ENCODE data around the gene PALLD.

PALLD gene

DNA sequence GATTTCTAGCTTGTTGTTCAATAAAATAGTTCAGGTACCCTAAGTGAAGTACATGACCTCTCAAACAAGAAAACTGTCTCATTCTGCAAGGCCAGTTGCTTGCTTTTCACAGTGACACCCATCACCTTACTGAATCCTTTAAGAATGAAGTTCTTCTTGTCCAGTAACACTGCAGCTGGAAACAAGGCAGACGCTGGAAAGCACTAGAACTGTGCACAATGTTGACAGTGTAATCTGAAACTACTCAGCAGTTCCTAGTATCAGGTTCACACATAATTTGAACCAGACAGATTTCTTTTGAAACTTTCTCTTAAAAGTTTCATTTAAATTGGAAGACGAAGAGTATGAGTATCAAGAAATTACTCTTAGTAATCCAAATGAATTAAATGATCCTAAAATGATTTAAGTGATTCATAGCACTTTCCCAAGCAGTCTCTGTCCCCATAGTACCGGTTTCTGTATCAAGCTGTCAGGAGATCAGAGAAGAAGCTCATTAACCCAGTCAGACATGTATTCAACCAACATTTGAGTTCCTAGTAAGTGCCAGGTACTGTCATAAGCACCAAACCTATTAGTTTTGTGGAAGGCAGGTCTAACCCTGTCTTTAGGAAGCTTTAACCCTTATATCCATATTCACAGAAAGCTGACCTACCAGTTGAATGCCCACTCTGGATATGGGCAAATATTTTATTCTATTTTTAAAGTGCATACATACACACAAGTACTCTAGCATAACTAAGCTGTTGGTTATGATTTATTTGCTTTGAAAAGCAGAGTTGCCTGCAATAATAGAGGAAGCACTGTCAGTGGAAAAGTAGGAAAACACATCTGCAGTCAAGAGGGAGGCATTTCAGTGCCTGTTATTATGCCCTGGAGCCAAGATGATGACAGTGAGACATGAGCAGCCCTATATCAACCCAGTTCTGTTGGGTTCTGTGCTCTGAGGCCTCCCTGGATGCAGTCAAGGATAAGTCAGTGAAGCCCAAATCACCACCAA is 63.6 kb downstream of the PALLD start:
- no peak for DNase-seq (ENCODE audit: low spot score)

DNA sequence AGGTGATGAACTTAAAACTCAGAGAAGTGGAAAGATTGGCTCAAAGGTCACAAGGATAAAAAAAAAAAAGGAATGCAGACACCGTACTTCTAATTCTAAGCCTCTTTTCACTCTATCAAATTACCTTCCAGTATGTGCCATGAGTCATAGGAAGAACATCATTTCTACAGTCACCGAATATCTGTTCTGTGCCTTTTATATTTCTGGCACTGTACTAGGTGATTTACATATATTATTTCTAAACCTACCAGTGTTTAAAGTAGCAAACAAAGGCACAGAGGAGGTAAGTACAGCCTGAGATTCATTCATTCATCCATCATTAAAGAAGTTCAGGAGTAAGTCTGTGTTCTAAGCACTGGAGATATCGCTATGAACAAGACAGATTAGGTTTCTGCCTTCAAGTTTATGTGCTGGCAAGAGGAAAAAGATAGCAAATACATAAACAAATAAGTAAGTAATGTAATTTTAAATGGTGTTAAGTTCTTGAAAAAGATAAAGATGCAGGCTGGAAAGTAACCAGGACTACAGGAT is 65.3 kb downstream of the PALLD start:
- no peak for DNase-seq (ENCODE audit: low spot score)

DNA sequence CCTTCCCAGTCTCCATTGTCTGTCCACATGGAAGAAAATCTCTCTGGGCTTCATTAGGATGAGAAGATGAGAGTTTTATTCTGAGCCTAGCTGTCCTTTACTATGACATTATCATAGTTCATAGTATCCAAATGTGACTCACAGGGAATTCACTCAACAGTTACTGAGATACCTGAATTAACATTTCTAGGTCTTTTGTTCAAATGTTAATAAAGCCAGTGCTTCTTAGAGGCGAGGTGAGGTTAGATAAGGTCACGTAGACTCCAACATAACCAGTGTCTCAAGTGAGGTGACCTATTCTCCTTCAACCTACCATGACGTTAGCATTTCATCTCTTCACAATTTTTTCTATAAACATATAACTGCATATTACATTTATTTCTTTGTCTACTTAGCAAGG is 67.2 kb downstream of the PALLD start:
- no peak for DNase-seq (ENCODE audit: low spot score)

DNA sequence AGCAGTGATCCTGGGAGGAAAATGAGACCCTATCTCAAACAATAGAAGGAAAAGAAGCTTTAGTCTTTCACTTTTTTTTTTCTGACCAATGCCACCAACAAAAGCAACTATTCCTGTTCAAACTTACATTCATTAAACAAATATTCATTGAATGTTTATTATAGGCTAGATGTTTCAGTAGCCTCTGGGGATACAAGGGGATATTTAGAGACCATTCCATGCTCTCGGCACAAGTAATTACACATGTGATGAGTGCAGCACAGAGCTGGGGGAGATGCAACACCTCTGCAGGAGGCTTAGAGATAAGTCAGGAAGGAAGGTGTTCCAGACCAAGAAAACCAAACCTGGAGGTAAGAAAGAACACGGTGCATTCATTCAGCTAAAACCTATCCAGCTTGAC is 68.3 kb downstream of the PALLD start:
- no peak for DNase-seq (ENCODE audit: low spot score)

DNA sequence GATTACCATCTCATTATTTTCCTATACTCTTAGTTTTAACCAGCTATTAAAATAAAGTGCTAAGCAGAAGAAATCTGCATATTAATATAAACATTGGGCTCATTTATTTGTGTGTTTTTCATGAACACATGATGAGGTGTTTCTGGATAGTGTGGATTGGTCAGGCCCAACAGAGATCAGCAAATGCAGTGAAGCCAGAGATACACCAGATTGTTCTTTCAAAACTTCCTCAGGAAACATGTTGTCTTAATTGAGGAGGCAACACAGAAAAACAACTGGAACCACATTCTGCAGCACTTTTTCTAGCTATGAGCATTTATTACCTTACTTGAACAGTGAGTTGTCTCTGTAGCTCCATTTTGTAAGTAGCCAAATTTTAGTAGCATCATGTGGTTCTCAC is 69.9 kb downstream of the PALLD start:
- no peak for DNase-seq (ENCODE audit: low spot score)

DNA sequence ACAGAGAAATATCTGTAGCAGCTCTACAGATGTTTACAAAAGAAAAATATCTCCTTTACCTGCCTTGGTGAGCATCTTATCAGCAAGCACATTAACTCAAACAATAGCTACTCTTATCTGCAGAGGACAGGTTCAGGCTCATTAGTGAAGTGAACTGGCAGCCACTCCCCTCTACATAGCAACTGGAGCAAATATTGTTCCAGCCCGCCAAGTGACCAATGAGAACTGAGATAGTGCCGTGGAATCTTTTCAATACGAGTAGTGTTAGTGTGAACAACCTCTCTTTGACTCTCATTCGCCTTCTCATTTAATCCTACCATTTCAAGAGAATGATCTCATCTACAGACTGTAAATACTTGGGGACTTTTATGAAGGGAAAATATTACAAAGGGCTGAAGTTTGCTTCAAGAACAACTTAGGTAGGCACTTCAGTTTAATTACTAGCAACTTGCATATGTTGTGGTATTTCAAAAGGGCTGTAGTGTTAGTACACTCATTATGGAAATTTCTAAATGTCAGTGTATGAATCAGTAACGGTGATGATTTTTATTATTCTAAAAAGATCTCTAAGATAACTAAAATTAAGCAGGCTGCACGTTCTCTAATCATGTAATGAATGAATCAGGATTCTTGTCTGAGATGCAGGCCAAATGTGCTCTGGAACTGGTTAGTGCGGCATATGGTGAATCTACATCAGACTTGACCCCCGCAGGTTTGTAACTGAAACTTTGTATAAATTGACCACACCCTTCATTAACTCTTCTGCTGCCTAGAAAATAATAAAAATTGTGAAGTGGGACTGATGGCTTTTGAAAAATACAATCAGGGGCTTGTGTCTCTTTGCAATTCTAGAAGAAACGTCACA is 72.4 kb downstream of the PALLD start:
- DNase-seq (ENCODE audit: low spot score) = no peak

DNA sequence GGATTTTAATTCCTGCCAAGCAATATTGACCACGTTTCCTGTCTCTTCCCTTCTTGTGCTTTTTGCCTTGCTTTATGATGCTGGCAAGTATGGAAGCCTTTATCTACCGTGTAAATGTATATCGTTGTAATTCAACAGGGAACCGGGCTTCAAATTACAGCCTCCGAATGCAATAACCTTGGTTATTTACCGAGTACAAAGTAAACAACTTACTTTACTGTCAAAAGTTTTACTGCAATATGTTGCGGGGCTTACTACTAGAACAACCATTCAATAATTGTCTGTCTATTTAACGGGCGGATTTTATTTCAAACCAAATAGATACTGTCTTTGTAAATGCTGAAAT is 73.1 kb downstream of the PALLD start:
- DNase-seq (ENCODE audit: low spot score) = no peak

DNA sequence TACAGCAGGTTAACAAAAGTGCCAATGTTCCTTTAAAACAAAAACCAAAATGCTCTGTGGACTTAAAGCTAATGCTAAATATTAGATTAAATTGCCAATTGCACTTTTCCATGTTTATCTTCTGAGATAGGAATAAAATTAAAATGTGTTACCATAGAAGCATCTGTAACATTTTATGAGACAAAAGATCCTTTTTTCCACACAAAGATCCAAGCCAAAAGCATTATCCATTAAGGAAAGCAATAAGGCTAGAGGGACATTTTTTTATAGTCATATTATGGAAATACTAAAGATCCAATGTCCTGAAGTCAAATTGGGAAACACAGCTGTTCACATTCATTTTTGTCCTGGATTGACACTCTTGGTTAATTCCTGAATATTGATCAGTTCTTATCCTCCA is 73.6 kb downstream of the PALLD start:
- no peak for DNase-seq (ENCODE audit: low spot score)

DNA sequence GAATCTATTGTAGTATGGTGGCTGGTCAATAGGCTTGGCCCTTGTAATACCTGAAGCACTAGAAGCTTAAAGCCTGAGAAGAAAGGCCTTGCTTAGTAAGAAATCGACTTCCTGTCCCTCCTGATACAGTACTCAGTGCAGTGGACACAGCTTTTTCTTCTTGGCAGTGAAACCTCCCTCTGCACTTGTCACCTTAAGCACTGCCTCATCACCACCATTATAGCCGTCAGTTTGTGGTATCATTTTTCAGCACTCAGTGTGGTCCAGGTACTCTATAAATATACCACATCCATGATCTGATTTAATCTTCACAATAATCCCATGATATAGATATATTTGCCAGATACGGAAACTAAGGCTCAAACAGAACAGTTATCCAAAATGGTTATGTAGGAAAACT is 75.2 kb downstream of the PALLD start:
- no peak for DNase-seq (ENCODE audit: low spot score)

DNA sequence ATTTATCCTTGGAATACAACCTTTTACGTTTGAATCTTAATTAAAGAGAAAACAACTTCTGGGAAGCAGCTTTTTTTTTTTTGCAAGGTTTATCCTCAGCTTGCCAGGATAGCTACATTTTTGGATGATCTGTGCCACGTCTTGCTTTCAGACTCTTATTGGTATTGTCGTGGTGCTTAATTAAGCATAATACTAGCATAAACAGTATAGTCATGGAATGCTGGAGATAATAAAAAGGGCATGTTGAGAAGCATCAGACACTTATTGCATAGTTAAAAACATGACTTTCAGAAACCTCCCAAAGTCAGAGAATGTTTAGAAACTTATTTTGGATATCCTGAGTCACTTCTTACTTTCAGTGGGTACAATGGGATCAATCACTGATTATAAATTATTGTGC is 77.0 kb downstream of the PALLD start:
- no peak for DNase-seq (ENCODE audit: low spot score)

DNA sequence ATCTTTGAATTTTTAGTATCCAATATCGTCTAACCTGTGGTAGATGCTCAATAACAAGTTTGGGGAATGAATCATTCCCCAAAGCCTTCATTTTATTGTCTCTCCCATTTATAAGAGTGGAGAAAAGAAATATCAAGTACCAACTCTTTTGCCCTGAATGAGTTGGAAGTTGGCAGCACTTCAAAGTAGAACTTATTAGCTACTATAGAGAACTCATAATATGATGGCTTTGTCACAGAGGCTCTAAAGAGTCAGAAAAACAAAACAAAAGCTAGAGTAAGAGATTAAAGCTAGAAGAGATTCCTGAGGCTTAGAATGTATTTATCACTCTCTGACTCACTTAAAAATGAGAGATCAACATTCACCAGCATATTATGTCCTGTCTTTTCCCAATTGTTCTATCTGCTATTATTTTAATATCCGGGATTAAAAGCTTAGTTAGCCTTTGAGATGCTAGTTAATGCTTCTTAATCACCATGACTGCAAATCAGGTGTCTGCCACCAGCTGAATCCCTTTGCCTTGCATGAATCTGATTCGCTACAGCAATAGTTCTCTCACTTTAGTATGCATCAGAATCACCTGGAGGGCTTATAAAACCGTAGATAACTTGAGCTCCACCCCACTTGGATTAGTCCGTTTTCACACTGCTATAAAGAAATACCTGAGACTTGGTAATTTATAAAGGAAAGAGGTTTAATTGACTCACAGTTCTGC is 77.9 kb downstream of the PALLD start:
- DNase-seq (ENCODE audit: low spot score) = no peak

DNA sequence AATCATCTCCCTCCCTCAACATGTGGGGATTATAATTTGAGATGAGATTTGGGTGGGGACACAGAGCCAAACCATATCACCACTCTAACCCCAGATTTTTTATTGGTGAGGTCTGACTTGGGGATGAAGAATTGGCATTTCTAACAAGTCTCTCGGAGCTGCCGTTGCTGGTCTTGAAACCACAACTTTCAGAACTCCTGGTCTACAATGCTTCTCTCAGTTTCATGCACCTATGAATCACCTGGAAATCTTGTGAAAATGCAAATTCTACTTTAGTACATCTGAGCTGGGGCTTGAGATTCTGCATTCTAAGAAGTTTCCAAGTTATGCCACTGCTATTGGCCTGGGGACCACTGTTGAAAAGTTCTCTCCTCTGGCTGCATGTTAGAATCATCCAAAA is 78.6 kb downstream of the PALLD start:
- DNase-seq (ENCODE audit: low spot score) = no peak

DNA sequence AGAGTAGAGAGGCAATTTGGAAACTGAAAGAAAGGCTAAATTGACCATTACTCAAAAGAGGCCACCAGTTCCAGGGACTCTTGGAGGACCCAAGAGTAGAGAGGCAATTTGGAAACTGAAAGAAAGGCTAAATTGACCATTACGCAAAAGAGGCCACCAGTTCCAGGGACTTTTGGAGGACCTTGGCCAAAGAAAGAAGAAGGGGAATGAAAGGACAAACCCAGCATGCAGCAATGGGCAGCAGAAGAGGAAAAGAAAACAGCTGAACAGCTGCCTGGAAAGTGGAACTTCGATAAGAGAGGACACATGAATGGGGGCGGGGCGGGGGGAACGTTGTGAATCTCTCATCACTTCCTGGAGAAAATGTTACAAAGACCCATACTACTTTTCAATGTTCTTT is 80.8 kb downstream of the PALLD start:
- DNase-seq (ENCODE audit: low spot score) = no peak

DNA sequence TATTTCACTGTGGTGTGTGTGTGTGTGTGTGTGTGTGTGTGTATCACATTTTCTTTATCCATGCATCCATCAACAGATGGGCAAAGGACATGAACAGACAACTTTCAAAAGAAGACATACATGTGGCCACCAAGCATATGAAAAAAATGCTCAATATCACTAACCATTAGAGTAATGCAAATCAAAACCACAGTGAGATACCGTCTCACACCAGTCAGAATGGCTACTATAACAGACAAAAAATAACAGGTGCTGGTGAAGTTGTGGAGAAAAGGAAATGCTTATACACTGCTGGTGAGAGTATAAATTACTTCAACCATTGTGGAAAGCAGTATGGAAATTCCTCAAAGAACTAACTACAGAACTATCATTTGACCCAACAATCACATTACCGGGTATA is 83.4 kb downstream of the PALLD start:
- no peak for DNase-seq (ENCODE audit: low spot score)

DNA sequence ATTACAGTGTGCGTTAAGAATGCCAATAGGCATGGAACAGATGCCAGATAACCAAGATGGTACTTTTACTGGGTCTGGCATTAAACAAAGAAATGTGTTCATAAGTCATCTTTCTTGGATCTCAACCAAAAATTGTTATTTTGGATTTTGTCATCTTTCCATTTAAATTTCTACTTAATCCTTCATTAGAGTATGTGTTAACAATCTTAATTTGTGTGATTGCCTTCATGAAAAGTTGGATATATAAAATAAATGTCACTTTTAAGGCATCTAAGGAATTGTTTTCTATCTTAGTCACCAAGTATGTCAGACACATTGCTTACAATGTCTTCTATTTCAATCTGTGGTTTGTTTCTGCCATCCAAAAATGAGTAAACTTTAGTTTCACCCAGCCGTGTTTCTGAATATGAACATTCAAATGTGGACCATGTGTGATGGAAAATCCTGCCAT is 87.5 kb downstream of the PALLD start:
- DNase-seq (ENCODE audit: low spot score) = no peak

DNA sequence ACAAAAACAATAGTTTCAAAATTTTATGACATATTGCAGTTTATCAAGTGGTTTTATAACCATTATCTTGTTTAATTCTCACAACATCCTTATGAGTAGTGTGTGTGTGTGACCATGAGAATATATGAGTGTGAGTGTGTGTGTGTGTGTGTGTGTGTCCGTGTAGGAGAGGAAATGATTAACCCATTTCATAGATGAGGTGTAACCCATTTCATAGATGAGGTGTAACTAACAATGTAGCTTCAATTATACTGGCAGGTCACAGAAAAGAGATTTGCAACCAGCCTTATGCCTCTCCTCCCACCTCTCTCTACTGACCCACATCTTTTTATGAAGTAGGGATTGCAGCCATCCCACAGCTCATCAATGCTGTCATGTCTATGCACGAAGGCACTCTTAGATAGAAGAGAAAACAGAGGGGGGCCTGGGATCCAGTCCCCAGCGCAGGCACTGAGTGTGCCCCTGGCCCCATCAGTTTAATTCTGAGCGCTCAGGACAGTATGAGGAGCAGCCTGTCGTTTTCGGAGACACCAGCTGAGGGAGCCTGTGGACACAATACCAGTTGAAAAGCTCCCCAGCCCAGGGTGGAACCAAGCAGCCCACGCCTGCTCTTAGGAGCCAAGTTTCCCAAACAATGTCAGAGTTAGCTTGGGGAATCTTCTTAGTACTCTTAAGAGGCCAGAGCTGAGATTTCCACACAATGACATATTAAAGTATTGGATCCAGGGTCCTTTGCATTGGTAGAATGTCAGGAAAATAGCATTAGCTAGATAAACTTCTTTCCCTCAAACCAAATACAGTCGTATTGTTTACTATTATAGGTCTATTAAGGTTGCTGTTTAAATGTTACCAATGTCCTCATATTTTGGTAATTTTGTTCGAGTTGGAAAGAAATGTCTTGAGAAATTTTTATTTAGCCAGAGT is 88.6 kb downstream of the PALLD start:
- DNase-seq (ENCODE audit: low spot score) = no peak

DNA sequence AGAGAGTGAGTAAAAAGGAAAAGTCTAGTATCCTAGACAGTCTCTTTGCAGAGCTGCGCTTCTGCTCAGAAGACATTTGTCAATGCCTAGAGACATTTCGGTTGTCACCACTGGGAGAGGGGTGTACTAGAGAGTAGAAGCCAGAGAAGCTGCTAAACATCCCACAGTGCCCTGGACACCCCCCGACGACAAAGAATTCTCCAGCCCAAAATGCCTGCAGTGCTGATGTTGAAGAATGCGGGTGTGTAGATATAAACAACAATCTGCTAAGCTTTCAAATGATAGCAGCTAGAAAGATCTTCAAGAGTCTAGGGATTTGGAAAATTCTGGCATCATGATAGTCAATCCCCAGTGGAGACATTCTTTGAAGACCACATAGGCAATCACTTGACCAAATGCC is 90.1 kb downstream of the PALLD start:
- DNase-seq (ENCODE audit: low spot score) = no peak

DNA sequence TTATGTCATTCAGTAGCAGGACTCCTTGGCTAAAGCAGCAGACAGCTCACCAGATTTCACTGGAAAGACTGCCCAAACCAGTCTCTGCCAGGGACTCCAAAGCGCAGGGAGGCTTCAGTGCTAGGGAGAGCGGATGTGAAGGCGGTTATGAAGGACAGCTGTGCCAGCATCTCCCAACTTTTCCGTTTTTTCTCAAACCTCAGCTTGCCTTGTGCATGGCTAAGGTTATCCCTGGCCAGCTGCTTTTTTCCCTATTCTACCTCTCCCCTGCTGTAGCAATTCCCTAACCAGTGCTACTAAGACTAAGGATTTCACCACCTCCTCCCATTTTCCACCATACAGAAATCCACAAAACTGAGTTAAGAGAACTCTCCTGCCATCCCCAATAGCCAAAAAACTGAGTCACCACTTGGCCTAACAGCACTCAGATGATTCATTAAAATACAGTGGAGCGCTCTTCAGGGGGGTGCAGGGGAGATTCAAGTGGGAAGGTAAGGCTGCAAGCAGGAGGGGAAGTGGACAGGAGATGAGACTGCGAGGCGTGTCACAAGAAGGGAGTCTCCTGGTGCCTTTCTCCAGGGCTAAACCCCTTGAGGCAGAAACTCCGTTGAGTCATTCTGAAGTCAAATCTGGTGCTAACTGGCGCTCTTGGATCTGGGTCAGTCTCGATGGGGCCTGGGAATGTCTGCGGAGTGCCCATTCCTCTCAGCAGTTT is 90.7 kb downstream of the PALLD start:
- no peak for DNase-seq (ENCODE audit: low spot score)

DNA sequence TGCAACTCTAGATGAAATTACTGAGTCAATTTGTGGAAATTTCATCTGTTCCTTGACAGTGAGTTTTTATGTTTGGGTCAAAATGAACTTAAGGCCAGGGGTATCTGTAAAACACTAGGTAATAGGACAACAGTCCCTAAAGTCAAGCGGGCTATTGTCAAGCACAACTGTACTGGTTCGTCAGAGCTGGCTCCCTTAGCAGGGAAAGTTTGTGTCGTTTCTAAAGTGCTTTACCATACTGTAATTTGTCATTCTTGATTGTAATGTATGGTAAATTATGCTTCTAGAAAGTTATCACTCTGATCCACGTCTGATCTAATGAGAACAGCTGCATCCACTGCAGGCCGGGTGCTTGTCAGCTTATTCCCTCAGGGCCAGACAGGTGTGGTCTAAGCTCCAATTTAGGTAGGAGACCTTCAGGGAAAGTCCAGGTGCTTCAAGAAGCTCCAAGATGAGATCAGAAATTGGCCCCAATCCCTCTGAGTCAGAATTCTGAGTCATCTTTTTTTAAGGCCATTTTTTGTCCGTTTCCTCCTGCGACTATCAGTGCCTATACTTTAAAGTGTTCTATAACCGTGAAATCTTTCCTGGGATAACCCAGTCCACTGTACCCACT is 92.2 kb downstream of the PALLD start:
- DNase-seq (ENCODE audit: low spot score) = no peak

DNA sequence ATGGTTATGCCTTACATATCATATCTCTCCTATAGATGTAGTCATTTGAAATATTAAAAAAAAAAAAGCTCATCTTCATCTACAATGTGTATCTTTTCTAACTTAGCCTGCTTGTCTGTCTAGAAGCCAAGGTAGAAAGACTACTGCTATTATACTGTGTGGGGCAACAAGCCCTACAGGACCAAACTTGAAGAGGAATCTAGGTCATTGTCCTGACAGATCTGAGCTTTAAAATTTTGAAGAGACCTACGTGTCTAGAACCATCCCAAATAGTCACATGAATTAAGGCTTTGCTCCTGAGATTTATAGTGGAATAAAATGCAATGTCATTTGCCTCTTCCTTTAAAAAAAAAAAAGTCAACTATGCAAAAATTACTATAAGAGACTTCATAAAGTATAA is 95.8 kb downstream of the PALLD start:
- DNase-seq (ENCODE audit: low spot score) = no peak
